Hepatocyte (in vitro differentiated cells): ENCODE results near the gene PAX5. TPM values are rescaled to one million over a fixed set of nuclear protein-coding genes. Genes with fewer than 3 reads are reported as not detected.

Source experiments
- DNase-seq: peaks from one replicate; pipeline ENCODE4 v3.0.0-alpha.2; 2016; ENCODE audit warnings: low spot score
- H2AFZ ChIP-seq: fragments of 200-600 bp; sonication (generic); 2 replicates; pipeline ENCODE4 v1.6.0; 2016; ENCODE audit warnings: antibody characterized with exemption, mild to moderate bottlenecking
- H3K27ac ChIP-seq: fragments of 200-600 bp; sonication (generic); 2 replicates; pipeline ENCODE4 v1.5.1; 2016; ENCODE audit warnings: mild to moderate bottlenecking
- H3K27me3 ChIP-seq: fragments of 200-600 bp; sonication (generic); 2 replicates; pipeline ENCODE4 v1.6.1; 2016
- H3K36me3 ChIP-seq: fragments of 200-600 bp; sonication (generic); replicated peaks from 2 replicates; pipeline ENCODE4 v1.5.1; 2016; ENCODE audit warnings: low read depth; ENCODE audit not compliant: insufficient read depth
- H3K4me1 ChIP-seq: fragments of 200-600 bp; sonication (generic); 2 replicates; pipeline ENCODE4 v1.5.1; 2016; ENCODE audit warnings: mild to moderate bottlenecking, moderate library complexity; ENCODE audit not compliant: insufficient read depth
- H3K4me2 ChIP-seq: fragments of 200-600 bp; sonication (generic); 2 replicates; pipeline ENCODE4 v1.6.0; 2016
- H3K4me3 ChIP-seq: fragments of 200-600 bp; sonication (generic); 2 replicates; pipeline ENCODE4 v1.5.1; 2016; ENCODE audit warnings: mild to moderate bottlenecking
- H3K79me2 ChIP-seq: fragments of 200-600 bp; sonication (generic); 2 replicates; pipeline ENCODE4 v1.6.0; 2017; ENCODE audit warnings: mild to moderate bottlenecking
- H3K9me2 ChIP-seq: fragments of 200-600 bp; sonication (generic); replicated peaks from 2 replicates; pipeline ENCODE4 v1.6.0; 2017; ENCODE audit warnings: mild to moderate bottlenecking; ENCODE audit not compliant: insufficient read depth
- H3K9me3 ChIP-seq: fragments of 200-600 bp; sonication (generic); 2 replicates; pipeline ENCODE4 v1.5.1; 2016; ENCODE audit warnings: low read depth, mild to moderate bottlenecking
- H4K20me1 ChIP-seq: fragments of 200-600 bp; sonication (generic); 2 replicates; pipeline ENCODE4 v1.6.0; 2016; ENCODE audit warnings: mild to moderate bottlenecking; ENCODE audit not compliant: insufficient read depth, poor library complexity, severe bottlenecking
- CTCF ChIP-seq: fragments of 200-600 bp; sonication (generic); IDR thresholded peaks from 2 replicates; pipeline ENCODE4 v1.5.1; 2016; ENCODE audit warnings: antibody characterized with exemption, mild to moderate bottlenecking; ENCODE audit not compliant: poor library complexity
- EZH2 ChIP-seq: fragments of 200-600 bp; sonication (generic); IDR thresholded peaks from 2 replicates; pipeline ENCODE4 v1.6.1; 2016; ENCODE audit warnings: antibody characterized with exemption, mild to moderate bottlenecking, borderline replicate concordance
- EZH2phosphoT487 ChIP-seq: fragments of 200-600 bp; sonication (generic); IDR thresholded peaks from one replicate; pipeline ENCODE4 v1.6.1; 2018; ENCODE audit warnings: antibody characterized with exemption, mild to moderate bottlenecking, low read depth, moderate library complexity; ENCODE audit not compliant: unreplicated experiment, severe bottlenecking
- WGBS: methylation state at CpG from one replicate; pipeline ENCODE4 v1.1.6; 2016; ENCODE audit warnings: low lambda C conversion rate; ENCODE audit errors: missing lambda C conversion rate; 5-methylcytosine and 5-hydroxymethylcytosine counted together
- polyA plus RNA-seq: library from polyadenylated mRNA; unstranded; fragments of >200 nt; fragmentation: Nextera tagmentation; extraction: Ambion mirVana; gene quantifications from 2 replicates; pipeline ENCODE4 v1.2.1, GENCODE V29; 2016
- total RNA-seq: library from RNA; depleted of rRNA; stranded (reverse); fragments of >200 nt; gene quantifications from 2 replicates; pipeline ENCODE4 v1.2.3, GENCODE V29; 2014

PAX5 gene
- total and polyA plus RNA-seq, 2 experiments from 2014 or later, result not detected

GRCh38 chr9:37053684-37054362 lies 19.8 kb upstream of the PAX5 start:
- 47% methylated on average over 5 of the region's 5 CpGs for WGBS
- Histone ChIP-seq H3K9me3 (no peaks in the 10 kb centered on the region), H3K79me2 (no peaks in the 10 kb centered on the region), H3K27ac (no peak overlapping the region), H3K4me2 (no peak overlapping the region), H3K36me3 (no peaks in the 10 kb centered on the region), H3K4me3 (no peak overlapping the region), H3K4me1 (no peaks in the 10 kb centered on the region), H3K9me2 (no peaks in the 10 kb centered on the region), H3K27me3 (peaks cover 83% of the 10 kb centered on the region), H4K20me1 (no peaks in the 10 kb centered on the region), H2AFZ (no peak overlapping the region)
- DNase-seq, result no peak
- no peak for TF ChIP-seq EZH2phosphoT487
- no peak for TF ChIP-seq CTCF
- TF ChIP-seq EZH2, result no peak

GRCh38 chr9:37046683-37047082 lies 12.6 kb upstream of the PAX5 start:
- Histone ChIP-seq H3K27me3 (peaks cover 71% of the 10 kb centered on the region), H3K36me3 (no peaks in the 10 kb centered on the region), H3K79me2 (no peaks in the 10 kb centered on the region), H4K20me1 (no peaks in the 10 kb centered on the region), H3K4me2 (no peak overlapping the region), H3K9me3 (no peaks in the 10 kb centered on the region), H2AFZ (no peak overlapping the region), H3K4me1 (no peaks in the 10 kb centered on the region), H3K27ac (no peak overlapping the region), H3K4me3 (no peak overlapping the region), H3K9me2 (no peaks in the 10 kb centered on the region)
- DNase-seq, result no peak
- 88% methylated on average over 7 of the region's 7 CpGs for WGBS
- TF ChIP-seq EZH2phosphoT487 (no peak), CTCF (no peak)

GRCh38 chr9:37042421-37042820 lies 8.4 kb upstream of the PAX5 start:
- Histone ChIP-seq H3K9me2 (no peaks in the 10 kb centered on the region), H3K9me3 (no peaks in the 10 kb centered on the region), H3K79me2 (no peaks in the 10 kb centered on the region), H3K4me1 (peaks cover 6% of the 10 kb centered on the region), H3K27ac (no peak overlapping the region), H3K36me3 (no peaks in the 10 kb centered on the region), H3K27me3 (peaks cover 86% of the 10 kb centered on the region), H2AFZ (no peak overlapping the region), H4K20me1 (no peaks in the 10 kb centered on the region), H3K4me3 (no peak overlapping the region), H3K4me2 (no peak overlapping the region)
- no peak for TF ChIP-seq CTCF
- no peak for TF ChIP-seq EZH2
- no peak for TF ChIP-seq EZH2phosphoT487
- 70% methylated on average over 3 of the region's 3 CpGs for WGBS
- no peak for DNase-seq
